HG03558 (cell line): Measurements from ENCODE around the gene CDH11.

ENCODE experiments used
- ATAC-seq: cut with Tn5 transposase; IDR thresholded peaks from one replicate; pipeline ENCODE4 v1.9.1; 2021; ENCODE audit warnings: moderate number of reproducible peaks; ENCODE audit not compliant: unreplicated experiment; ENCODE audit errors: extremely low read depth

Gene CDH11

DNA sequence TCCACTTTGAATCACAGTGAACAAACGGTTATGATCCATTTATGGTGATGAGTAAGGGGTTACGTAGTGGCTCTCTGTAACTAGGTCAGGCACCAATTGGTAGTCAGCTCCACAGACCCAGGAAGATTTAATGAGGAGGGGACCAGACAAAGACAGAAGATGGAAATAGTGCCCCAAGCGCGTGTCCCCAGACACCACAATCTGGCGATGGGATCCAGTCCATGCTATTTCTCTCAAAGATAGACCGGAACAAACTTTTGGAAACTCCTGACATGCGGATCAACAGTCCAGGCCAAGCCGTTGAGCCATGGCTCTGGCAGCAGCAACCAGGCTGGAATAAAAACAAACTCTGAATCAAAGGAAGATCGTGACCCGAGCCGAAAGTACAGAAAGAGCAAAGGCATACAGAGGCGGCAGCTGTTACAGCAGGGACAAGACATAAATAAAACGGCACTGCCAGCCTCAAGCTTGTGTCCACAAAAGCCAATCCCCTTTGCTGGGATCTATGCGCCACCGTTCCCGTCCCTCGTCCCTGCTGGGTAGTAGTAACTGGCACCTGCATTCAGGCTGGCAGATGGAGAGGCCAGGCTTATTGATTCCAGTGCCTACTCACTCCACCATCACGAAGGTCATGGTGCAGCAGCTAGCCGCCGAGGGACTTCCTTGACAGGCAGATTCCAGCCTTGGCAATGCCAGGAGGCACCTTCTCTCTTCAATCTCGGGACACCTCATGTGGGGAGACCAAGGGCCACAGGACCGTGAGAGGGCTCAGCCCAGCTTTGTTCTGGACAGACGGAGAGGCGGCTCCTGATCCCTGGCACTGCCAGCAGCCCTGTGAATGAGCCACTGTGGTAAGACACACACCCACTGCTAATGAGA, 50.2 kb downstream of the CDH11 start:
- no peak for ATAC-seq

- no peak for ATAC-seq
Observed at GRCh38 chr16:65070831-65071432, 50.9 kb downstream of the CDH11 start.

GRCh38 chr16:65069766-65070165, 52.1 kb downstream of the CDH11 start:
- no peak for ATAC-seq

DNA sequence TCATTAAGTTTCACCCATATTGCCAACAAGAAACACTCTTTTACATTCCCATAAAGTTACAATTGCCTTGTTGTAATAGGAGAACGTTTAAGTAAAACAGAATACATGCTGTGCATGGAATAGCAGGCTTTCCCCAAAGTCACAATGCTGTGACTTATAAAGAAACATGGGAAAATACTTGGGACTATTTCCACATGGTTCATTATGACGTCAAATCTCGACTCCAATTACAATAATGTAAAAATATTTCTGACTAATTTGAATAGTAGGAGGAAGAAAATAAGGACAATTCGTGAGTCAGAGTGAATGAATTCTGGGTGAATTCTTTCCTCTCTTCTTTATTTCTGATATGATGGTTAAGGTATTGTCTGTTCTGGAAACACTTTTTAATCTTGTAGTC, 52.8 kb downstream of the CDH11 start:
- ATAC-seq = no peak

DNA sequence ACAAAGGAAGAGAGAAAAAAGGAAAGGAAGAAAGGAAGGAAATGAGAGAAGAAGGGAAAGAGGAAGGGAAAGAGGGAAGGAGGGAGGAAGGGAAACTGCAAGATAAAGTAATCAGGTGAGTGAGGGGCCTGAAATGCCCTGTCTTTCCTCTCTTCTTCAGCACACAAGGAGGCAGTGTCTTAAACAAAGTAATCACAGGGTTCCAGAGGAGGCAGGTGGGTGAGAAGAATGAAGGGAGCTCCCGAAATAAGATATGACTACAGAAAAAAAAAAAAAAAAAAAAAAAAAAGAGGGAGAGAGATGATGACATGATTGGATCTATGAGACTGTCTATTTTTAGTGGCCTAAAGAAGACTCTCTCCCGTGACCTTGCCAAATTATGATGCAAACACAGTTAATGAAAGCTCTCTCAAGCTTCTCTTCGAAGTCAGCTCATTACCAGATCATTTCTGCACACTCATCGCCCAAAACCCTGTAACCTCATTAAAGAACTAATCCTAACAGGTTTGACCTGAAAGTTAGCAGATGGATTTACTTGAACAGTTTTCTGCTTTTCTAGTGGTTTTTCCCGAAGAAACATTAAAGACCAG, 53.6 kb downstream of the CDH11 start:
- ATAC-seq = no peak

- ATAC-seq = no peak
Observed at GRCh38 chr16:65066651-65067050, 55.2 kb downstream of the CDH11 start.

GRCh38 chr16:65065031-65065430, 56.8 kb downstream of the CDH11 start:
- ATAC-seq = no peak

- ATAC-seq = no peak
Observed at GRCh38 chr16:65064131-65064530, 57.7 kb downstream of the CDH11 start.

- ATAC-seq = no peak
Observed at GRCh38 chr16:65062736-65063583, 58.9 kb downstream of the CDH11 start.

GRCh38 chr16:65061935-65062518, 59.8 kb downstream of the CDH11 start:
- no peak for ATAC-seq

DNA sequence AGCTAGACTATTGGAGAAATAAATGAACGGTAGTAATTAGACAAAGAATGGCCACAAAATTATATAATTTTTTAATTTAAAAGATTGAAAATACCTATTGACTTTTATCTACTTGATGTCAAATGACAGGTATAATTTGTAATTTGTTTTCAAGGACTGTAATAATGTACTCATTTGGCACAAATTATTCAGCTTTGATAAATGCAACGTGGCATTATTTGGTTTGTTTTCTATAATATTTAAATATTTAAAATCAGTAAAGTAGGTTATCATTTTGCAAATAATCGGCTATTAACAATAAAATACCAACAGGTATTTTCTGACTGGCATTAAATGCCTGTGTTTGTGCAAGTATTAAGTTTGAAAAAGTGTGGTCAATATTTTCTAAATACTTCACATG, 60.6 kb downstream of the CDH11 start:
- no peak for ATAC-seq

DNA sequence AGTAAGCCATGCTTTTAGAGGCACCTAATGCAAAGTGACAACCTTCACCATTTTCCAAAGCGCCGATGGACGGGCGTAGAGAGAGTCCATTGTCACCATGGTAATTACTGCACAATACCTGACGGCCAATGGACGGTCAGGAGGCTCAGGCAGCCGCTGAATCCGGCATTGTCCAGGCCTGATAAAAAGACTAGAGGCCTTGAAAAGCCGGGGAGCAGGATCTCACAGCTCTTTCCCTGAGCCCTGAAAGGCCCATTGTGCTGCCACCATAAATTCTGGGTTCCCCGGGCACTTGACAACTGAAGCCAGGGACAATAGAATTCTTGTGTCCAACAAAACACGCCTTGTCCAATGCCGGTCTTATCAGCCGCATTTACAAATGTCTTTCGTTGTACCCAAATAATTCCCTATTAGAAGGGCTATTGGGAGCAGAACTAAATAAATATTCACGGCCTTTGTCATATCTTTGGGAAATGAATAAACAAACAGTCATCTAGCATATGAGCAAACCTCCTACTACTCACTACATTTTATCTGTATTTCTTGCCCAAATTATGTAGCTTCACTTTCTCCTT, 62.4 kb downstream of the CDH11 start:
- no peak for ATAC-seq

DNA sequence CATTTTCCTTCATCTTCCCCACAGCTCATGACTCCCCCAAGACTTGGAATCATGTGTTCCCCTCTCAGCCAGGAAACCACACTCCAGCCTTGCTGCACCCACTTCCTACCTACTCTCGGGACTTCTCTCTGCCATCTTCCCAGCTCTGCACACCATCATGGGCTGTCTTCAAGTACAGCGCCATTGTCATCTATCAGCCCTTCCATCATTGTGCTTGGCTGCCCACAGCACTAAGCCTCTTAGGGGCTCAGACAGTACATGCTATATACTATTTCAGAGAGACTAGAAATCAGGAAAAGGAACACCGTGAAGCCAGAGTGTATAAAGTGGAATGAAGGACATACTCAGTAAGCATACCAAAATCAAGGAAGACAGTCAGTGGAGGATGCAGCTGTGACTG, 64.7 kb downstream of the CDH11 start:
- no peak for ATAC-seq

DNA sequence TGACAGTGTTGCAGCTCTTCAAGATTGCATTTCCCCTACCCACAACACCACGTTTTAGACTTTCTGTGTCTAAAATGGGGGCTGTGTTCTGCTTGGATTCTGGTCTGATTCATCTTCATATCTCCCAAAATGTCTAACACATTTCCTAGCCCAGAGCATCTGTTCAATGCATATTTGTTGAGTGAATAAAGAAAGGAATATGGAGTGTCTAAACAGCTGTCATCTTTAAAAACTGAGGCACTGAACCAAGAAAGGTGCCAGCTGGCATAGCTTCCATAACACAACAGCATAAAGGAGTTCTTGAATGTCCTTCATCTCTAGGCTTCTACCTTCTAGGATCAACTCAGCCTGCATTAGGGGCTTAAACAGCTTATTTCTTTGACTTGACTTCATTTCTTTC, 67.4 kb downstream of the CDH11 start:
- no peak for ATAC-seq

- ATAC-seq = no peak
Observed at GRCh38 chr16:65049679-65050078, 72.2 kb downstream of the CDH11 start.

DNA sequence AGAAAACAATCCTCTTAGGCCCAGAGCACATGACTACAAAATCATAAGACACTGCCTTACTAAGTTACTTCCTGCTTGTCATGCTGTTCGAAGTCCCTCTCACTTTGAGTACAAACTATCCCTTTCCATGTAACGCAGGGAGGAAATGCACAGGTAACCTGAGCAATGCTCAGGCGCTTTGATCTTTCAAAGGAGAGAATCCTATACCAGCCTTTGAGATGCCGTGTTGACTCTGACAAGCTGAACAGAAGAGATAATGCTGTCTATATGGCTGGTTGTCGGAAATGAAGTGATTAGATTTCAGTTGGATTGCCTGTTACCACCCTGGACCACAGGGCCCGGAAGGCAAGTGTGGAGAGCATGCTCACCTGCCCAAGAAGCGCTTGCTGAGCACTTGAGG, 75.9 kb downstream of the CDH11 start:
- no peak for ATAC-seq

GRCh38 chr16:65044873-65045272, 77.0 kb downstream of the CDH11 start:
- ATAC-seq = no peak

GRCh38 chr16:65044026-65044425, 77.8 kb downstream of the CDH11 start:
- ATAC-seq = no peak

DNA sequence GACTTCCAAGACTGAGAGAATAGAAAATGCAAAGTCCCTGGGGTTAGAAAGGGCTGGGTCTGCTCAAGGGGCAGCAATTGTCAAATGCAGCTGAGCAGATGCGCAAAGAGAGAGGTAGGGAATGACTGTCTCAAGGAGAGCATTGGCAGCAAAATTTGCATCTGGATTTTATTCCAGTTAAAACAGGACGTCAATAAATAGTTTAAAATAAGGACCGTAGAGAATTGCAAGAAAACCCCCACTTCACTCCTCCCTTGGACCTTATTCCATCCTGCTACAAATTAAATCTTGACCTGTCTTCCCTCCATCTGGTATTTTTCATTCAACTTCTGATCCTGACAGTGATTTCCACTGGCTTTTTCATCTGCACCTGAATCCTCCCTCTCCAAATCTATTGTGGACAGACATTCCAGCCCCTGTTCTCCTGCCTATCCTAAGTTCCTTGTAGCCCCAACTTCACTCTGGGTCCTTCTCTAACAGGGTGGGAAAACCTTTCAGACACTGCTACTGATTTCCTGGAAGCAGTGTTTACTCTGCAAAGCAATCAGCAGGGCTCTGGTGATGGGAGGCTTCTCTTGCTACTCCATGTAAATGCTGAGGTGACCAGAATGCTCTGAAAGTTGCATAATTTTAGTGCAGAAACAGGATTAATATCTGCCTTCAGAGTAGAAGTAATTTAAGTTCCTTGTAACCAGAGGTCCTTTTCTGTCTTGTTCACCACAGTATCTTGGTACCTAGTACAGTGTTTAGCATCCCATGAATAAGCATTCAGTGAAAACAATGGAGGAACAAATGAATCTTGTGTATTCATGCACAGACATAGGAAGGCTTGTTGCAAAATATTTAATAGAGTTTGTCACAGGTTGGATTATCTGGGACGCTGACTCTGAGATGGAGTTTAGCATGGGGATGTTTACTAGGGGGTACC, 79.2 kb downstream of the CDH11 start:
- ATAC-seq = no peak
